Fibroblast of lung (primary cell): ENCODE measurements around the gene GPC5. TPM values are rescaled to one million over a fixed set of nuclear protein-coding genes. Genes with fewer than 3 reads are reported as not detected.

ENCODE experiments used
- DNase-seq, 2 donors: peaks; one replicate each; pipeline versions ENCODE4 v3.0.0 to v3.0.0-alpha.2; 2010; ENCODE audit warnings: low read depth in 2 of 2
- H2AFZ ChIP-seq: 2 replicates; pipeline ENCODE4 v1.5.1; 2012; ENCODE audit warnings: low read length, control low read depth, inconsistent platforms
- H3K27ac ChIP-seq: 2 replicates; pipeline ENCODE4 v1.5.1; 2011; ENCODE audit warnings: low read length, control low read depth; ENCODE audit not compliant: insufficient read depth
- H3K27me3 ChIP-seq: 2 replicates; pipeline ENCODE4 v1.5.1; 2011; ENCODE audit warnings: mild to moderate bottlenecking, low read length; ENCODE audit not compliant: control insufficient read depth, insufficient read depth
- H3K36me3 ChIP-seq: 2 replicates; pipeline ENCODE4 v1.5.1; 2011; ENCODE audit warnings: low read length; ENCODE audit not compliant: control insufficient read depth, insufficient read depth
- H3K4me1 ChIP-seq: 2 replicates; pipeline ENCODE4 v1.5.1; 2011; ENCODE audit warnings: low read length; ENCODE audit not compliant: control insufficient read depth, insufficient read depth; ENCODE audit errors: extremely low read depth
- H3K4me2 ChIP-seq: 2 replicates; pipeline ENCODE4 v1.5.1; 2011; ENCODE audit warnings: low read length, control low read depth; ENCODE audit not compliant: insufficient read depth; ENCODE audit errors: extremely low read depth
- H3K4me3 ChIP-seq, 4 experiments: fragments of 200-600 bp in 1 of 4; sonication (generic) in 1 of 4; replicated peaks in 1 of 4; 2 replicates each; pipeline ENCODE4 v1.5.1; 2011 to 2016; ENCODE audit warnings: low read length in 4 of 4, low read depth in 3 of 4, mild to moderate bottlenecking in 3 of 4, control low read depth in 2 of 4, inconsistent platforms in 1 of 4, mixed read lengths in 1 of 4; ENCODE audit not compliant: insufficient read depth in 1 of 4; ENCODE audit errors: control extremely low read depth in 1 of 4
- H3K79me2 ChIP-seq: 2 replicates; pipeline ENCODE4 v1.5.1; 2012; ENCODE audit warnings: mild to moderate bottlenecking, low read length, inconsistent platforms; ENCODE audit not compliant: control insufficient read depth, insufficient read depth
- H3K9ac ChIP-seq: 2 replicates; pipeline ENCODE4 v1.5.1; 2011; ENCODE audit warnings: mild to moderate bottlenecking, low read length, control low read depth; ENCODE audit not compliant: insufficient read depth
- H3K9me3 ChIP-seq: 2 replicates; pipeline ENCODE4 v1.5.1; 2012; ENCODE audit warnings: low read depth, low read length; ENCODE audit not compliant: control insufficient read depth, insufficient read depth
- H4K20me1 ChIP-seq: 2 replicates; pipeline ENCODE4 v1.5.1; 2011; ENCODE audit warnings: low read length; ENCODE audit not compliant: control insufficient read depth, insufficient read depth; ENCODE audit errors: extremely low read depth
- CTCF ChIP-seq, 2 donors: IDR thresholded peaks in 1 of 2; conservative IDR thresholded peaks in 1 of 2; 1 replicate in 1 of 2; 2 replicates in 1 of 2; pipeline ENCODE4 v1.5.1; 2011 to 2012; ENCODE audit warnings: low read length in 2 of 2, control low read depth in 1 of 2, inconsistent platforms in 1 of 2, low read depth in 1 of 2, mild to moderate bottlenecking in 1 of 2
- EZH2 ChIP-seq: IDR thresholded peaks from 2 replicates; pipeline ENCODE4 v1.5.1; 2012; ENCODE audit warnings: low read length, control low read depth, mild to moderate bottlenecking; ENCODE audit errors: missing control alignments
- polyA plus RNA-seq, 2 donors: library from polyadenylated mRNA; depleted of rRNA in 1 of 2; stranded (reverse) in 1 of 2; unstranded in 1 of 2; fragments of >200 nt; gene quantifications; 2 replicates each; pipeline ENCODE4 v1.2.1, GENCODE V29; 2011 to 2012; ENCODE audit warnings: missing spikeins in 1 of 2
- total RNA-seq: library from RNA; depleted of rRNA; stranded (reverse); fragments of >200 nt; gene quantifications from 2 replicates; pipeline ENCODE4 v1.2.1, GENCODE V29; 2014

The GPC5 gene
- total and polyA plus RNA-seq, 2 donors (not counting 1 experiment from before 2014, with no cell fraction given): 0.17 TPM; not detected in 1

GRCh38 chr13:92656103-92656502, 1257.7 kb downstream of the GPC5 start:
- Histone ChIP-seq H3K79me2 (no peaks in the 10 kb centered on the region), H3K9me3 (no peaks in the 10 kb centered on the region), H3K27me3 (no peaks in the 10 kb centered on the region), H4K20me1 (no peaks in the 10 kb centered on the region), H3K36me3 (no peaks in the 10 kb centered on the region), H3K9ac (no peak overlapping the region), H3K4me3 (no peak overlapping the region), H3K4me2 (no peak overlapping the region), H3K27ac (no peak overlapping the region), H3K4me1 (no peaks in the 10 kb centered on the region), H2AFZ (no peak overlapping the region)
- TF ChIP-seq EZH2 (no peak), CTCF (conservative IDR thresholded peaks at IDR 0.05 in 1 of 2, IDR thresholded peaks at IDR 0.05 in 1 of 2; ENCODE audit: low read depth in 1 of 2, low read length in 2 of 2) (no peak)
- no peak for DNase-seq

- no peak overlapping the region for H3K4me2 ChIP-seq
- TF ChIP-seq CTCF (conservative IDR thresholded peaks at IDR 0.05 in 1 of 2, IDR thresholded peaks at IDR 0.05 in 1 of 2; ENCODE audit: low read depth in 1 of 2, low read length in 2 of 2) (no peak), EZH2 (no peak)
- H3K9ac ChIP-seq: no peak overlapping the region
- H3K9me3 ChIP-seq: no peaks in the 10 kb centered on the region
- no peaks in the 10 kb centered on the region for H3K36me3 ChIP-seq
- no peak overlapping the region for H2AFZ ChIP-seq
- no peaks in the 10 kb centered on the region for H3K27me3 ChIP-seq
- no peaks in the 10 kb centered on the region for H3K79me2 ChIP-seq
- DNase-seq: no peak
- no peaks in the 10 kb centered on the region for H4K20me1 ChIP-seq
- H3K4me3 ChIP-seq: no peak overlapping the region
- H3K27ac ChIP-seq: no peak overlapping the region
- no peaks in the 10 kb centered on the region for H3K4me1 ChIP-seq
Observed at GRCh38 chr13:92656648-92657047, 1258.2 kb downstream of the GPC5 start.

- Histone ChIP-seq H3K79me2 (no peaks in the 10 kb centered on the region), H3K27me3 (no peaks in the 10 kb centered on the region), H3K9me3 (no peaks in the 10 kb centered on the region), H3K4me3 (no peak overlapping the region), H3K27ac (no peak overlapping the region), H3K9ac (no peak overlapping the region), H2AFZ (no peak overlapping the region), H3K36me3 (no peaks in the 10 kb centered on the region), H4K20me1 (no peaks in the 10 kb centered on the region), H3K4me2 (no peak overlapping the region), H3K4me1 (no peaks in the 10 kb centered on the region)
- DNase-seq: peak; percentile 2 to 79
- no peak for TF ChIP-seq CTCF (conservative IDR thresholded peaks at IDR 0.05 in 1 of 2, IDR thresholded peaks at IDR 0.05 in 1 of 2; ENCODE audit: low read depth in 1 of 2, low read length in 2 of 2)
- no peak for TF ChIP-seq EZH2
Observed at GRCh38 chr13:92657565-92657964, 1259.1 kb downstream of the GPC5 start.
